Muscle layer of colon (tissue), 2 donors: ENCODE results near the gene VOPP1.
"Not testable (repeated sequence)": the region's sequence is repeated elsewhere in the genome, so short reads cannot be mapped to it uniquely, and the experiment has no call there.

ENCODE experiments used
- H3K27ac ChIP-seq: one replicate; pipeline ENCODE4 v1.7.0; 2013; ENCODE audit warnings: low read depth, mild to moderate bottlenecking, low read length, moderate library complexity
- H3K27me3 ChIP-seq, 2 donors: one replicate each; pipeline ENCODE4 v1.7.0; 2013; ENCODE audit warnings: low read length in 2 of 2, mild to moderate bottlenecking in 2 of 2; ENCODE audit not compliant: insufficient read depth in 2 of 2, control insufficient read depth in 1 of 2
- H3K36me3 ChIP-seq: one replicate; pipeline ENCODE4 v1.7.0; 2013; ENCODE audit warnings: mild to moderate bottlenecking, low read length; ENCODE audit not compliant: insufficient read depth
- H3K4me1 ChIP-seq: one replicate; pipeline ENCODE4 v1.7.0; 2013; ENCODE audit warnings: mild to moderate bottlenecking, low read length; ENCODE audit not compliant: insufficient read depth
- H3K4me3 ChIP-seq, 2 donors: one replicate each; pipeline ENCODE4 v1.7.0; 2013; ENCODE audit warnings: low read length in 2 of 2, low read depth in 1 of 2, mild to moderate bottlenecking in 1 of 2, moderate library complexity in 1 of 2
- H3K9ac ChIP-seq: one replicate; pipeline ENCODE4 v1.7.0; 2013; ENCODE audit warnings: low read length
- H3K9me3 ChIP-seq: one replicate; pipeline ENCODE4 v1.7.0; 2013; ENCODE audit warnings: mild to moderate bottlenecking, low read length
- donor health status: abdominal sarcoma.
- donor health status: Adenocarcinoma of cecum.

The VOPP1 gene

DNA sequence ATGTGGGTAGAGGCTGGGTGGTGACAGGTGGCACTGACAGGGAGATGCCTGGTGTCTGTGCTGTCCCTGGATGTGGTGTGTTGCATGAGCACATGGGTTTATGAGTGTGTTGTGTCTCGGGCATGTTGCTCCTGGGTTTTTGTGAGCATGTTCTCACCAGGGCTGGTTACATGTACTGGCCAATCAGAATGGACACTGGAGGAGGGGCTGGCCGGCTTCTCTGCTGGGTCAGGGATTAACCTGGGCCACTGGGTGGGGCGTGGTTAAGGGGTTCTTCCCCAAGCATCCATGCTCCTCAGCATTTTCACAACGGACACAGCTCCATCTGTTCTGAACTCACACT is 20.8 kb upstream of the VOPP1 start:
- H3K27me3 ChIP-seq, result no peaks in the 10 kb centered on the region
- no peaks in the 10 kb centered on the region for H3K36me3 ChIP-seq
- no peak overlapping the region for H3K4me3 ChIP-seq
- peaks cover 4% of the 10 kb centered on the region for H3K4me1 ChIP-seq
- H3K9ac ChIP-seq, result no peak overlapping the region
- no peak overlapping the region for H3K27ac ChIP-seq
- H3K9me3 ChIP-seq, result no peaks in the 10 kb centered on the region

DNA sequence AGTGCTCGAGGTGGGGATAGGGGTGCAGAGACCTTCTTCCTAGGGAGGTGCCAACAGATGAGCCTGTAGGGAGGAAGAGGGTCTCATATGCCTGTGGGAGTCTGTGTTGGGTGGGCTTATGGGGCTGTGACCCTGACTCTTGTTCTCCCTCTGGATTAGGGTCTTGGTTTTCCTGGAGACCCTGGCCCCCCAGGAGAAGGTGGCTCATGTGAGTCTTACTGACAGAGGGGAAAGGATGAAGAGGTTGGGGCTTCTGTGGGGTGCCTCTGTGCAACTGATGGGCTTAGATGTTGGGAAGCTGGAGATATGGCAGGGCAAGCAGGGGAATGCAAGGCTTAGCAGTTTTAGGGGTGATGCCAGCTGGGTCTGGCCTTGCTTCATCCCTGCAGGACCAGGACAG is 20.2 kb upstream of the VOPP1 start:
- no peaks in the 10 kb centered on the region for H3K36me3 ChIP-seq
- H3K27ac ChIP-seq, result no peak overlapping the region
- H3K9me3 ChIP-seq, result no peaks in the 10 kb centered on the region
- peaks cover 4% of the 10 kb centered on the region for H3K4me1 ChIP-seq
- H3K27me3 ChIP-seq, result no peaks in the 10 kb centered on the region
- H3K4me3 ChIP-seq, result no peak overlapping the region
- H3K9ac ChIP-seq, result no peak overlapping the region

GRCh38 chr7:55591282-55591931 is 19.1 kb upstream of the VOPP1 start:
- H3K27me3 ChIP-seq, result no peaks in the 10 kb centered on the region
- no peak overlapping the region for H3K4me3 ChIP-seq
- H3K4me1 ChIP-seq, result peaks cover 4% of the 10 kb centered on the region
- H3K9ac ChIP-seq, result no peak overlapping the region
- no peaks in the 10 kb centered on the region for H3K9me3 ChIP-seq
- H3K36me3 ChIP-seq, result no peaks in the 10 kb centered on the region
- no peak overlapping the region for H3K27ac ChIP-seq

- Histone ChIP-seq H3K4me1 (peaks cover 4% of the 10 kb centered on the region), H3K9me3 (no peaks in the 10 kb centered on the region), H3K36me3 (no peaks in the 10 kb centered on the region), H3K9ac (no peak overlapping the region), H3K27ac (no peak overlapping the region), H3K4me3 (no peak overlapping the region), H3K27me3 (no peaks in the 10 kb centered on the region)
Measured at GRCh38 chr7:55590517-55591281, 18.4 kb upstream of the VOPP1 start.

GRCh38 chr7:55589905-55590304 is 17.6 kb upstream of the VOPP1 start:
- no peak overlapping the region for H3K4me3 ChIP-seq
- H3K9me3 ChIP-seq, result no peaks in the 10 kb centered on the region
- no peak overlapping the region for H3K9ac ChIP-seq
- H3K27ac ChIP-seq, result no peak overlapping the region
- H3K36me3 ChIP-seq, result no peaks in the 10 kb centered on the region
- peaks cover 4% of the 10 kb centered on the region for H3K4me1 ChIP-seq
- no peaks in the 10 kb centered on the region for H3K27me3 ChIP-seq

DNA sequence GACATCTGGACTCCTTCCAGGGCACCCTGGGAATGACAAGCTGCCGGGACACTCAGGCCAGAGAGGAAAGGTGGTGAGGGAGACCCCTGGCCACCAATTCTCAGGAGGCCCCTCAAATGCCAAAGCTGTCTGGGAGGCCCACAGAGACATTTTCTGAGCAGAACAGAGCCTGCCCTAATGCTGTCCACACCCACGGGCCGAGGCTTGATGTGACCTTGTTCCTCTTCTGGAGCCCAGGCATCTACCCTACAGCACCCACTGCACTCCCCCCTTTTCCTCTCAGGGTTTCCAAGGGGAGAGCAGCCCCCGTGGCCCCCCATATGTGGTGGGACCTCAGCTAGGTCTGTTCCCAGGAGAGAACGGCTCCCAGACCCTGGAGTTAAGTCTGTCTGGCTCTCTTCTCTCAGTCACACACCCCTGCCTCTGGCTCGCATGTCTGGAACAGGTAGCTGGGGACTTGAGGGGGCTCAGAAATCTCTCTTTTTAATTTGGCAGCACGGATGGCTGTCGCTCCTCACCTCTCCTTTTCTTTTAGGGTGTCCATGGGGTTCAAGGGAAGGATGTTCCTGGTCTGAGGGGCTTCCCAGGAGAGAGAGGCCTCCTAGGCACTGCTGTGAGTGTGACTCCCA is 16.8 kb upstream of the VOPP1 start:
- H3K4me1 ChIP-seq, result peaks cover 4% of the 10 kb centered on the region
- H3K4me3 ChIP-seq, result no peak overlapping the region
- H3K27me3 ChIP-seq, result no peaks in the 10 kb centered on the region
- H3K9me3 ChIP-seq, result no peaks in the 10 kb centered on the region
- no peak overlapping the region for H3K27ac ChIP-seq
- no peaks in the 10 kb centered on the region for H3K36me3 ChIP-seq
- H3K9ac ChIP-seq, result no peak overlapping the region

DNA sequence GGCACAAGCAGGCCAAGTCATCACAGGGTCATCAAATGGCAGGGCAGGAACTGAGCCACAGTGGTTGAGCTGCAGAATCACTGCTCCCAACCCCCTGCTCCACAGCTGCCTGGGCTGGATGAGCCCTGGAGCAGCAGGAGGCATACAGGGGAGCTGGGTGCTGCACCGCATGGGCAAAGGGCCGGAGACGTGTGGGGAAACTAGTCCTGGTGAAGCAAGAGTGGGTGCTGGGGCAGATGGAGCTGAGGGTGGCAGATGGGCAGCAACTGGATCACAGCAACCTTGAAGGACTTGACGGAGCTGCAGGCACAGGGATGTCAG is 16.0 kb upstream of the VOPP1 start:
- Histone ChIP-seq H3K27me3 (no peaks in the 10 kb centered on the region), H3K9ac (no peak overlapping the region), H3K4me1 (peaks cover under 1% of the 10 kb centered on the region), H3K27ac (no peak overlapping the region), H3K4me3 (no peak overlapping the region), H3K36me3 (no peaks in the 10 kb centered on the region), H3K9me3 (no peaks in the 10 kb centered on the region)

GRCh38 chr7:55587687-55588378 is 15.5 kb upstream of the VOPP1 start:
- Histone ChIP-seq H3K27ac (no peak overlapping the region), H3K4me3 (no peak overlapping the region), H3K4me1 (no peaks in the 10 kb centered on the region), H3K9ac (no peak overlapping the region), H3K36me3 (no peaks in the 10 kb centered on the region), H3K9me3 (no peaks in the 10 kb centered on the region), H3K27me3 (no peaks in the 10 kb centered on the region)

DNA sequence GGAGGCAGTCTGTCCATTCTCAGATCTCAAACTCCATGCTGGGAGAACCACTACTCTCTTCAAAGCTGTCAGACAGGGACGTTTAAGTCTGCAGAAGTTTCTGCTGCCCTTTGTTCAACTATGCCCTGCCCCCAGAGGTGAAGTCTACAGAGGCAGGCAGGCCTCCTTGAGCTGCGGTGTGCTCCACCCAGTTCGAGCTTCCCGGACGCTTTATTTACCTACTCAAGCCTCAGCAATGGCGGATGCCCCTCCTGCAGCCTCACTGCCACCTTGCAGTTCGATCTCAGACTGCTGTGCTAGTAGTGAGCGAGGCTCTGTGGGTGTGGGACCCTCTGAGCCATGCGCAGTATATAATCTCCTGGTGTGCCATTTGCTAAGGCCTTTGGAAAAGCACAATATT is 10.4 kb upstream of the VOPP1 start:
- H3K4me3 ChIP-seq, H3K4me1 ChIP-seq, H3K27ac ChIP-seq, H3K9ac ChIP-seq, H3K36me3 ChIP-seq, H3K9me3 ChIP-seq, H3K27me3 ChIP-seq: not testable (repeated sequence)

GRCh38 chr7:55576753-55577152 is 4.5 kb upstream of the VOPP1 start:
- Histone ChIP-seq H3K36me3 (no peaks in the 10 kb centered on the region), H3K4me1 (peaks cover 13% of the 10 kb centered on the region), H3K4me3 (no peak overlapping the region), H3K27me3 (no peaks in the 10 kb centered on the region), H3K27ac (no peak overlapping the region), H3K9me3 (no peaks in the 10 kb centered on the region), H3K9ac (no peak overlapping the region)

GRCh38 chr7:55575733-55576132 is 3.4 kb upstream of the VOPP1 start:
- Histone ChIP-seq H3K9ac (no peak overlapping the region), H3K36me3 (no peaks in the 10 kb centered on the region), H3K4me1 (peaks cover 13% of the 10 kb centered on the region), H3K27ac (no peak overlapping the region), H3K27me3 (no peaks in the 10 kb centered on the region), H3K9me3 (no peaks in the 10 kb centered on the region), H3K4me3 (no peak overlapping the region)
